ENCODE data around the gene CTDSP1. TPM values are rescaled to one million over a fixed set of nuclear protein-coding genes. Genes with fewer than 3 reads are reported as not detected.

CTDSP1 gene
- total and polyA plus RNA-seq, 2 donors = 58.2 to 91.9 TPM

DNA sequence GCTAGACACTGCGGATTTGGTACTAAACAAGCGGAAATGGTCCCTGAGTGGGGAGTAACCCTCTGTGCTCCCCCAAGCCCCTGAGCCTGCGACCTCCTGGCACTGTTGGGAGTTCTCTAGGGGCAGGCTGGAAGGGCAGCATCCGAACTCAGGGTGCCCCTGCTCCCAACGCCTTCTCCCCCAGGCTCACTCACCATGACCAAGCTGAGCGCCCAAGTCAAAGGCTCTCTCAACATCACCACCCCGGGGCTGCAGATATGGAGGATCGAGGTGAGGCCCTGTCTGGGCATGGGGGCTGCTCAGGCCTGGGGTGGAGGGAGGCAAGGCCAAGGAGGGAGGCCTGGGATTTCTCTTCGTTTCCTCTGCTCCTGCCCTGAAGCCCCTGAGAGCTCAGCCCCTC is 23.9 kb downstream of the CTDSP1 start:
- no peak for DNase-seq (ENCODE audit: low read depth in 6 of 9, low spot score in 9 of 9)
- WGBS = 92% methylated on average over 9 of the region's 9 CpGs
- H3K36me3 ChIP-seq (ENCODE audit: control insufficient read depth in 2 of 2, insufficient read depth in 2 of 2, low read length in 1 of 2) = no peaks in the 10 kb centered on the region
- peaks cover 0 to 3% of the 10 kb centered on the region in 2 donors for H3K4me1 ChIP-seq (ENCODE audit: control insufficient read depth in 2 of 2, insufficient read depth in 2 of 2, low read length in 2 of 2)
- H3K4me3 ChIP-seq (ENCODE audit: low read length in 2 of 2) = no peak overlapping the region
- H3K27me3 ChIP-seq (ENCODE audit: control insufficient read depth in 2 of 2, insufficient read depth in 1 of 2, low read length in 1 of 2) = no peaks in the 10 kb centered on the region
- H3K27ac ChIP-seq (ENCODE audit: low read depth in 1 of 2, low read length in 1 of 2) = no peak overlapping the region
- H3K9me3 ChIP-seq (ENCODE audit: control insufficient read depth in 2 of 2, insufficient read depth in 1 of 2, low read length in 1 of 2) = no peaks in the 10 kb centered on the region

DNA sequence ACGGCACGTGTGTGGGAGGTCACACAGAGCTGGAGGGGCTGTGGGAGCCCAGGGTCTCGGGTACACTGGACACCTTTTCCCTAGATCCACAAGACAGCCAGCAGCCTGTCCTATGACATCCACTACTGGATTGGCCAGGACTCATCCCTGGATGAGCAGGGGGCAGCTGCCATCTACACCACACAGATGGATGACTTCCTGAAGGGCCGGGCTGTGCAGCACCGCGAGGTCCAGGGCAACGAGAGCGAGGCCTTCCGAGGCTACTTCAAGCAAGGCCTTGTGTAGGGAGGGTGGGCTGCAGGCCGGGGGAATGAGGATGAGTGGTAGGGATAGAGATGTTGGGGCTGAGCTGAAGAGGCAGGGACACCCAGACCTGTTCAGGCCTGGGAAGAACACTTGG is 25.9 kb downstream of the CTDSP1 start:
- H3K9me3 ChIP-seq (ENCODE audit: control insufficient read depth in 2 of 2, insufficient read depth in 1 of 2, low read length in 1 of 2) = no peaks in the 10 kb centered on the region
- H3K4me1 ChIP-seq (ENCODE audit: control insufficient read depth in 2 of 2, insufficient read depth in 2 of 2, low read length in 2 of 2) = no peaks in the 10 kb centered on the region
- H3K27ac ChIP-seq (ENCODE audit: low read depth in 1 of 2, low read length in 1 of 2) = no peak overlapping the region
- no peak overlapping the region for H3K4me3 ChIP-seq (ENCODE audit: low read length in 2 of 2)
- WGBS = 96% methylated on average over 10 of the region's 10 CpGs
- no peaks in the 10 kb centered on the region for H3K36me3 ChIP-seq (ENCODE audit: control insufficient read depth in 2 of 2, insufficient read depth in 2 of 2, low read length in 1 of 2)
- no peaks in the 10 kb centered on the region for H3K27me3 ChIP-seq (ENCODE audit: control insufficient read depth in 2 of 2, insufficient read depth in 1 of 2, low read length in 1 of 2)
- no peak for DNase-seq (ENCODE audit: low read depth in 6 of 9, low spot score in 9 of 9)

DNA sequence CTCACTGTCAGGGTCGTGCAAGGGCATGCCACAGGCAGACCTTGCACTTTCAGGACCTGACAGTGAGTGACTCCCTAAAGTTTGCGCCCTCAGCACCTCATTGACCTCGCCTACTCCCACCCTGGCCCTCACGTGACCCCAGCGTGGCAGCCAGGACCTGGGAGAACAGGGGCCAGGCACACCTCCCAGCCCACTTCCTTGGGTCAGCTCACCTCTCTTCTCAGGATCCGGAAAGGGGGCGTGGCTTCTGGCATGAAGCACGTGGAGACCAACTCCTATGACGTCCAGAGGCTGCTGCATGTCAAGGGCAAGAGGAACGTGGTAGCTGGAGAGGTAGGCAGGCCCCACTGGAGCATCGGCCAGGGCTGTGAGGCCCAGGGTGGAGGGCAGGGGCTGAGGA is 28.1 kb downstream of the CTDSP1 start:
- 93% methylated on average over 11 of the region's 11 CpGs for WGBS
- DNase-seq (ENCODE audit: low read depth in 6 of 9, low spot score in 9 of 9) = no peak

DNA sequence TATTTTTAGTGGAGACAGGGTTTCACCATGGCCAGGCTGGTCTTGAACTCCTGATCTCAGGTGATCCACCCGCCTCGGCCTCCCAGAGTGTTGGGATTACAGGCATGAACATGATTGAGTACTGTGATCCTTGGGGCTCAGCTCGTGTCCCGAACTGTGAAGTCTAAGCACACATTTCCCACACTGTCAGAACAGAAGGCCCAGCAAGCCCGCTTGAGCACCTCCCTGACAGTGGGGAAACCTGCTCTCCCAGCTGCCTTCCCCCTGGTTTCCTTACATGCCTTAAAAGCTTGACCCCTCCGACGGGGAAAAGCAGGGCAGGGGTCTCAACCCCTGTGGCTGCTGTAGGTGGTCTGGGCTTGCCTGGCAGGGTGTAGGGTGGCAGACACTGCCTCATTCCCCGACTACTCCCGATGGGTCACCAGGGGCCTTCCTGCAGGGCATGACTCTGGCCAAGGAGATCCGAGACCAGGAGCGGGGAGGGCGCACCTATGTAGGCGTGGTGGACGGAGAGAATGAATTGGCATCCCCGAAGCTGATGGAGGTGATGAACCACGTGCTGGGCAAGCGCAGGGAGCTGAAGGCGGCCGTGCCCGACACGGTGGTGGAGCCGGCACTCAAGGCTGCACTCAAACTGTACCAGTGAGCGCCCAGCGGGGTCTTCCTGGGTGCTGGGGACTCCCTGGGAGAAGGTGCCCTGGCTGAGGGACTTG is 29.3 kb downstream of the CTDSP1 start:
- Histone ChIP-seq H3K9me3 (ENCODE audit: control insufficient read depth in 2 of 2, insufficient read depth in 1 of 2, low read length in 1 of 2) (no peaks in the 10 kb centered on the region), H3K27me3 (ENCODE audit: control insufficient read depth in 2 of 2, insufficient read depth in 1 of 2, low read length in 1 of 2) (no peaks in the 10 kb centered on the region), H3K4me1 (ENCODE audit: control insufficient read depth in 2 of 2, insufficient read depth in 2 of 2, low read length in 2 of 2) (no peaks in the 10 kb centered on the region), H3K27ac (ENCODE audit: low read depth in 1 of 2, low read length in 1 of 2) (no peak overlapping the region), H3K4me3 (ENCODE audit: low read length in 2 of 2) (no peak overlapping the region), H3K36me3 (ENCODE audit: control insufficient read depth in 2 of 2, insufficient read depth in 2 of 2, low read length in 1 of 2) (no peaks in the 10 kb centered on the region)
- WGBS = 96% methylated on average over 24 of the region's 24 CpGs
- no peak for DNase-seq (ENCODE audit: low read depth in 6 of 9, low spot score in 9 of 9)

More for the DNA sequence above, 28.1 kb downstream of the CTDSP1 start:
- Histone ChIP-seq H3K4me1 (ENCODE audit: control insufficient read depth in 2 of 2, insufficient read depth in 2 of 2, low read length in 2 of 2) (no peaks in the 10 kb centered on the region), H3K9me3 (ENCODE audit: control insufficient read depth in 2 of 2, insufficient read depth in 1 of 2, low read length in 1 of 2) (no peaks in the 10 kb centered on the region), H3K27ac (ENCODE audit: low read depth in 1 of 2, low read length in 1 of 2) (no peak overlapping the region), H3K4me3 (ENCODE audit: low read length in 2 of 2) (no peak overlapping the region), H3K36me3 (ENCODE audit: control insufficient read depth in 2 of 2, insufficient read depth in 2 of 2, low read length in 1 of 2) (no peaks in the 10 kb centered on the region), H3K27me3 (ENCODE audit: control insufficient read depth in 2 of 2, insufficient read depth in 1 of 2, low read length in 1 of 2) (no peaks in the 10 kb centered on the region)

DNA sequence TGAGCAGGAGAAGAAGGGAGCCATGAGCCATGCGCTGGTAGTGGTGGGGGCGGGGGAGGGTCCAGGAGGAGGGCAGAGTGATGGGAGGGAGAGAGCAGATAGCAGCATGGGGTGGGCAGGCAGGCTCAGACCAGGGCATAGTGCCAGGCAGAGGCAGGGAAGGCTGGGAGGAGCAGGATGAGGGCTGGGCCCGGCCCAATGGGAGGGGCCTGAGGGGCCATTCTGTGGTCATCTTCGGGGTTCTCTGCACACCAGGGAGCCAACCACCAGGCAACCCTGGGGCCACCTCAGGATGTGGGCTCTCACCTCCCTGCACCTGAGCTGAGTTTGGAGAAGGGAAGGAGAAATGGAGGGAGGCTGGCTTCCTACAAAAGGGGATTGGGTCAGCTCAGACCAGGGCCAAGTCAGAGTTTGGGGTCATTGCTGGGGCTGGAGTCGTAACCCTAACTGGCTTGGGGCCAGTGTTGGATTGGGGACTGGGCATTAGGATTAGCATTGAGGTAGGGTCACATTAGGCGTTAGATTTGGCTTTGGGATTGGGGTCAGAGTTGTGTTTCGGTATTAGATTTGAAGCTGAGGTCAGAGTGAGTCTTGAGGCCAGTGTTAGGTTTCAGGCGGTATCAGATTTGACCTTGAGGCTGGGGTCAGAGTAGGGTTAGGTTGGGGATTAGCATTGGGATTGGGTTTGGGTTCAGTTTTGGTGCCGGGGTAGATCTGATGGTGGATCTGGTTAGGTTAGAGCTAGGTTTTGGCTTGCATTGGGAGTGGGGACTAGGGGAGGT is 30.4 kb downstream of the CTDSP1 start:
- Histone ChIP-seq H3K36me3 (ENCODE audit: control insufficient read depth in 2 of 2, insufficient read depth in 2 of 2, low read length in 1 of 2) (no peaks in the 10 kb centered on the region), H3K4me3 (ENCODE audit: low read length in 2 of 2) (no peak overlapping the region), H3K9me3 (ENCODE audit: control insufficient read depth in 2 of 2, insufficient read depth in 1 of 2, low read length in 1 of 2) (no peaks in the 10 kb centered on the region), H3K27me3 (ENCODE audit: control insufficient read depth in 2 of 2, insufficient read depth in 1 of 2, low read length in 1 of 2) (no peaks in the 10 kb centered on the region), H3K4me1 (ENCODE audit: control insufficient read depth in 2 of 2, insufficient read depth in 2 of 2, low read length in 2 of 2) (no peaks in the 10 kb centered on the region), H3K27ac (ENCODE audit: low read depth in 1 of 2, low read length in 1 of 2) (no peak overlapping the region)
- WGBS = 78% methylated on average over 9 of the region's 9 CpGs
- DNase-seq (ENCODE audit: low read depth in 6 of 9, low spot score in 9 of 9) = no peak

DNA sequence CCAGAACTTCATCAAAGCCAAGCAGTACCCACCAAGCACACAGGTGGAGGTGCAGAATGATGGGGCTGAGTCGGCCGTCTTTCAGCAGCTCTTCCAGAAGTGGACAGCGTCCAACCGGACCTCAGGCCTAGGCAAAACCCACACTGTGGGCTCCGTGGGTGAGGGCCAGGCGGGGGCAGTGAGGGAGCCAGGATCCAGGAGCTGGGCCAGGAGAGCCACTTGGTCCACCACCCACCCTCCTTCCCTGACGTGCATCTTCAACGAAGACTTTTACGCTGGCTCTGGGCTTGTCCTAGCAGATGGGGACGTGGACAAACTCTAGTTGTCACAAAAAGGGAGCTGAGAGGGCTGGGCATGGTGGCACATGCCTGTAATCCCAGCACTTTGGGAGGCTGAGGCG is 31.1 kb downstream of the CTDSP1 start:
- Histone ChIP-seq H3K27me3 (ENCODE audit: control insufficient read depth in 2 of 2, insufficient read depth in 1 of 2, low read length in 1 of 2) (no peaks in the 10 kb centered on the region), H3K27ac (ENCODE audit: low read depth in 1 of 2, low read length in 1 of 2) (no peak overlapping the region), H3K9me3 (ENCODE audit: control insufficient read depth in 2 of 2, insufficient read depth in 1 of 2, low read length in 1 of 2) (no peaks in the 10 kb centered on the region), H3K36me3 (ENCODE audit: control insufficient read depth in 2 of 2, insufficient read depth in 2 of 2, low read length in 1 of 2) (no peaks in the 10 kb centered on the region), H3K4me3 (ENCODE audit: low read length in 2 of 2) (no peak overlapping the region), H3K4me1 (ENCODE audit: control insufficient read depth in 2 of 2, insufficient read depth in 2 of 2, low read length in 2 of 2) (no peaks in the 10 kb centered on the region)
- no peak for DNase-seq (ENCODE audit: low read depth in 6 of 9, low spot score in 9 of 9)
- 98% methylated on average over 11 of the region's 11 CpGs for whole genome bisulfite sequencing

DNA sequence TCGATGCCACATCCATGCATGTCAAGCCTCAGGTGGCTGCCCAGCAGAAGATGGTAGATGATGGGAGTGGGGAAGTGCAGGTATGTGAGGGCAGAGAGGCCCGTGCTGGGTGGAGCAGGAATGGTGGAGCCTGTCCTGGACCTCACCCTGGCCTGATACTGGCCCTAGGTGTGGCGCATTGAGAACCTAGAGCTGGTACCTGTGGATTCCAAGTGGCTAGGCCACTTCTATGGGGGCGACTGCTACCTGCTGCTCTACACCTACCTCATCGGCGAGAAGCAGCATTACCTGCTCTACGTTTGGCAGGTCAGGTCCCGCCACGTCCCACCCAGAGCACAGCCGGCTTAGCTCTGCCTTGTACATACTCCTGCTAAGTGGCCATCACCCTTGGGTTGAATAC is 32.2 kb downstream of the CTDSP1 start:
- Histone ChIP-seq H3K27ac (ENCODE audit: low read depth in 1 of 2, low read length in 1 of 2) (no peak overlapping the region), H3K4me1 (ENCODE audit: control insufficient read depth in 2 of 2, insufficient read depth in 2 of 2, low read length in 2 of 2) (no peaks in the 10 kb centered on the region), H3K27me3 (ENCODE audit: control insufficient read depth in 2 of 2, insufficient read depth in 1 of 2, low read length in 1 of 2) (no peaks in the 10 kb centered on the region), H3K9me3 (ENCODE audit: control insufficient read depth in 2 of 2, insufficient read depth in 1 of 2, low read length in 1 of 2) (no peaks in the 10 kb centered on the region), H3K36me3 (ENCODE audit: control insufficient read depth in 2 of 2, insufficient read depth in 2 of 2, low read length in 1 of 2) (no peaks in the 10 kb centered on the region), H3K4me3 (ENCODE audit: low read length in 2 of 2) (no peak overlapping the region)
- no peak for DNase-seq (ENCODE audit: low read depth in 6 of 9, low spot score in 9 of 9)
- 96% methylated on average over 10 of the region's 10 CpGs for whole genome bisulfite sequencing

DNA sequence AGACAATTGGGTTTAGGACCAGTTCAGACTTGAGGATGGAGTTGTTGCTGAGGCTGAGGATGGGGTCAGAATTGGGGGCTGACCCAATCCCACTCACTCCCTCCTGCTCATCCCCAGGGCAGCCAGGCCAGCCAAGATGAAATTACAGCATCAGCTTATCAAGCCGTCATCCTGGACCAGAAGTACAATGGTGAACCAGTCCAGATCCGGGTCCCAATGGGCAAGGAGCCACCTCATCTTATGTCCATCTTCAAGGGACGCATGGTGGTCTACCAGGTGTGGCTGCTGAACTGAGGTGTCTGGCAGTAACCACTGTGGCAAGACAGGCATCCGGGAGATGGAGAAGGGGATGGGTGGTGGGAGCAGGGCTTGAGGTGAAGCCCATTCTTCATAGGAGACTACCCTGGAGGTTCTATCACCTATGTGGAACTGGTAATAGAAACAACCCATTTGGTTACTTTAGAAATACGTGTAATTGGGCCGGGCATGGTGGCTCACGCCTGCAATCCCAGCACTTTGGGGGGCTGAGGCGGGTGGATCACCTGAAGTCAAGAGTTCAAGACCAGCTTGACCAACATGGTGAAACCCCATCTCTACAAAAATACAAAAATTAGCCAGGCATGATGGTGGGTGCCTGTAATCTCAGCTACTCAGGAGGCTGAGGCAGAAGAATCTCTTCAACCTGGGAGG is 33.2 kb downstream of the CTDSP1 start:
- Histone ChIP-seq H3K27ac (ENCODE audit: low read depth in 1 of 2, low read length in 1 of 2) (no peak overlapping the region), H3K4me1 (ENCODE audit: control insufficient read depth in 2 of 2, insufficient read depth in 2 of 2, low read length in 2 of 2) (no peaks in the 10 kb centered on the region), H3K36me3 (ENCODE audit: control insufficient read depth in 2 of 2, insufficient read depth in 2 of 2, low read length in 1 of 2) (no peaks in the 10 kb centered on the region), H3K9me3 (ENCODE audit: control insufficient read depth in 2 of 2, insufficient read depth in 1 of 2, low read length in 1 of 2) (no peaks in the 10 kb centered on the region), H3K27me3 (ENCODE audit: control insufficient read depth in 2 of 2, insufficient read depth in 1 of 2, low read length in 1 of 2) (no peaks in the 10 kb centered on the region), H3K4me3 (ENCODE audit: low read length in 2 of 2) (no peak overlapping the region)
- 97% methylated on average over 8 of the region's 8 CpGs for WGBS
- DNase-seq (ENCODE audit: low read depth in 6 of 9, low spot score in 9 of 9) = no peak

DNA sequence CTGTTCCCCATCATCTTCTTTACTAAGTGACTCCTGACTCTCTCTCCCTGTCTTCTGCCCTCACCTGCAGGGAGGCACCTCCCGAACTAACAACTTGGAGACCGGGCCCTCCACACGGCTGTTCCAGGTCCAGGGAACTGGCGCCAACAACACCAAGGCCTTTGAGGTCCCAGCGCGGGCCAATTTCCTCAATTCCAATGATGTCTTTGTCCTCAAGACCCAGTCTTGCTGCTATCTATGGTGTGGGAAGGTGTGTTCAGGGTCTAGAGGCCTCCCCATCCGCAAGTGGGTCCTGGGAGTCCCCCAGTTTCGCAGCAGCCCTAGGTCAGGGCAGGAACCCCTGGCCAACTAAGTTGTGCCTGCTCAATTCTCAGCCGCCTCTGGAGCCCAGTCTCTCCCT is 34.8 kb downstream of the CTDSP1 start:
- Histone ChIP-seq H3K4me1 (ENCODE audit: control insufficient read depth in 2 of 2, insufficient read depth in 2 of 2, low read length in 2 of 2) (no peaks in the 10 kb centered on the region), H3K27ac (ENCODE audit: low read depth in 1 of 2, low read length in 1 of 2) (no peak overlapping the region), H3K9me3 (ENCODE audit: control insufficient read depth in 2 of 2, insufficient read depth in 1 of 2, low read length in 1 of 2) (no peaks in the 10 kb centered on the region), H3K4me3 (ENCODE audit: low read length in 2 of 2) (no peak overlapping the region), H3K27me3 (ENCODE audit: control insufficient read depth in 2 of 2, insufficient read depth in 1 of 2, low read length in 1 of 2) (no peaks in the 10 kb centered on the region), H3K36me3 (ENCODE audit: control insufficient read depth in 2 of 2, insufficient read depth in 2 of 2, low read length in 1 of 2) (no peaks in the 10 kb centered on the region)
- DNase-seq (ENCODE audit: low read depth in 6 of 9, low spot score in 9 of 9) = no peak
- 96% methylated on average over 9 of the region's 9 CpGs for WGBS

Measured in thymus (tissue), 11 donors.